GM18519 (cell line): ENCODE results near the gene NOP58.
A peak's percentile ranks its signal among the peaks of the same experiment; 100 is the strongest.
"Not testable (repeated sequence)": the region's sequence is repeated elsewhere in the genome, so short reads cannot be mapped to it uniquely, and the experiment has no call there.

Experiments used
- ATAC-seq: cut with Tn5 transposase; IDR thresholded peaks from one replicate; pipeline ENCODE4 v1.9.1; 2021; ENCODE audit warnings: mild to moderate bottlenecking, moderate library complexity; ENCODE audit not compliant: unreplicated experiment, low FRiP score

NOP58 gene

GRCh38 chr2:202265467-202266277 lies at the start of gene NOP58:
NOP58 (plus strand) TSS chr2:202265763; CDS start chr2:202265942, 179 bp downstream.
- ATAC-seq: peak; percentile 75

GRCh38 chr2:202221873-202222272 lies 43.7 kb upstream of the NOP58 start:
- no peak for ATAC-seq

- ATAC-seq: no peak
These were observed 27.8 kb upstream of the NOP58 start for GRCh38 chr2:202237787-202238233.

GRCh38 chr2:202238234-202239197 lies 27.0 kb upstream of the NOP58 start, which contains the start of gene SUMO1:
SUMO1 (minus strand) TSS chr2:202238597; CDS start chr2:202238451, 146 bp downstream.
- ATAC-seq: peak; percentile 88

GRCh38 chr2:202247710-202248109 lies 17.9 kb upstream of the NOP58 start:
- not testable (repeated sequence) for ATAC-seq

DNA sequence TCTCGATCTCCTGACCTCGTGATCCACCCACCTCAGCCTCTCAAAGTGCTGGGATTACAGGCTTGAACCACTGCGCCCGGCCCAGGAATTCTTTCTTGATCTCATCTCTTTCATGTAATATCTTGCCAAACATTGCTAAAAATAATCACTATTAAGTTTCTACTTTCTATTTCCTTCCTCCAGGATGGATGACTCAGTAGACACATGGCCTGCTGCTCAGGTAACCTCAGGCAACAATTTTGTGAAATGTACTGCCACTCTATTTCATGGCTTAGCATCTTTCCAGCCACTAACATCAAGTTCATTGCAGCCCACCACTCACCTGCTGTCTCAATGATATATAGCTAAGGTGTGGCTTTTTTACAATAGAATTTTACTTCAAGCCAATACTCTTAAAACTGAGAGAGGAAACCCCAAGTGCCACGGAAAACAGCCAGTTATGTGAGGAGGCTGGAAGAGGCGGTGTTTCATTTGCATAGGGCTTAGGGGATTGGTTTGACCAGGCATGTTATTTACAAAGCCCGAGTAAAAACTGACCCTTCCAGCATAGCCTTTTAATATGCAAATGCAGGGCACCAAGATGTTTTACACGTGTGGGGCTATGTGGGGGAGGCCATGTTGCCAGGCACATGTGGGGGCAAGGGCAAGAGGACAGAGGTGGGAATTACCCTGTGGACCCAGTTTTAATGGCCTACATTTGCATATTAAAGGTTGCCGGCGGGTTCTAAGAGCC lies 15.9 kb upstream of the NOP58 start:
- no peak for ATAC-seq

DNA sequence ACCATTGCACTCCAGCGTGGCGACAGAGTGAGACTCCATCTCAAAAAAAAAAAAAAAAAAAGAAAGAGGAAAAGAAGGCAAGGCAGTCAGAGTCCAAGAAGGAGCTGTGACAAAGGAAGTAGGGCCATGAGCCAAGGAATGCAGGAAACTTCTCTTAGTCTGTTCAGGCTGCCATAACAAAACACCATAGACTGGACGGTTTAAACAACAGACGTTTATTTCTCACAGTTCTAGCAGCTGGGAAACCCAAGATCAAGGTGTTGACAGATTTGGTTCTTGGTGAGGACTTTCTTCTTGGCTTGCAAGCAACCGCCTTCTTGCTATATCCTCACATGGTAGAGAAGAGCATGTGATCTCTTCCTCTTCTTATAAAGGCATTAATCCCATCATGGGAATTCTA lies 14.1 kb upstream of the NOP58 start:
- no peak for ATAC-seq

DNA sequence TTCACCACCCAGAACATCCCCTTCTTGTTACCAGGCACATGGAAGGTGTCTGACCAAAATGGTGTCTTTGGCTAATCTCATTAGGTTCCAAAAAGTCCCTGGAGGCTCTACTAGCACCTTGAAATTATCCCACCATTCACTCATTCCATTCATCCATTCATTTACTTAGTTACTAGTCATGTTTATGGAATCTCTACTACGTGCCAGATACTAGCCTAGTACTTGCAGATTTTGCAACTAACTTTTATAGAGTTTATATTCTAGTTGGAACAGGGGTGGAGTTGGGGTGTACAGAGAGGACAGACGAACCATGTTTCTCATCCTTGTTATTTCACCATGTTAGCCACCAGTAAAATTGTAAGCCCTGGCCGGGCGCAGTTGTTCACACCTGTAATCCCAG lies 4.0 kb upstream of the NOP58 start:
- no peak for ATAC-seq

GRCh38 chr2:202267495-202267894 lies 1.9 kb downstream of the NOP58 start:
- ATAC-seq: no peak

GRCh38 chr2:202269585-202269984 lies 4.0 kb downstream of the NOP58 start:
- ATAC-seq: no peak

DNA sequence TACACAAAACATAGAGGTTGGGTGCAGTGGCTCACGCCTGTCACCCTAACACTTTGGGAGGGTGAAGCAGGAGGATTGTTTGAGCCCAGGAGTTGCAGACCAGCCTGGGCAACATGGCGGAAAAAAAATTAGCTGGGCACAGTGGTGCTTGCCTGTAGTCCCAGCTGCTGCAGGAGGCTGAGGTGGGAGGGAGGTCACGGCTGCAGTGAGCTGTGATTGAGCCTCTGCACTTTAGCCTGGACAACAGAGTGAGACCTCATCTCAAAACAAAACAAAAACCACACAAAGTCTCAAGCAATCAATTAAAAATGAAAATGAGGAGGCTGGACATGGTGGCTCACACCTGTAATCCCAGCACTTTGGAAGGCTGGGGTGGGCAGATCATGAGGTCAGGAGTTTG lies 4.9 kb downstream of the NOP58 start:
- ATAC-seq: no peak

GRCh38 chr2:202276078-202276720 lies 10.6 kb downstream of the NOP58 start:
- not testable (repeated sequence) for ATAC-seq

- no peak for ATAC-seq
These were observed 12.6 kb downstream of the NOP58 start for GRCh38 chr2:202278036-202278760.

- ATAC-seq: no peak
These were observed 13.4 kb downstream of the NOP58 start for GRCh38 chr2:202278944-202279343.

- no peak for ATAC-seq
These were observed 21.0 kb downstream of the NOP58 start for GRCh38 chr2:202286595-202286994.

GRCh38 chr2:202289394-202290204 lies 24.0 kb downstream of the NOP58 start:
- no peak for ATAC-seq

DNA sequence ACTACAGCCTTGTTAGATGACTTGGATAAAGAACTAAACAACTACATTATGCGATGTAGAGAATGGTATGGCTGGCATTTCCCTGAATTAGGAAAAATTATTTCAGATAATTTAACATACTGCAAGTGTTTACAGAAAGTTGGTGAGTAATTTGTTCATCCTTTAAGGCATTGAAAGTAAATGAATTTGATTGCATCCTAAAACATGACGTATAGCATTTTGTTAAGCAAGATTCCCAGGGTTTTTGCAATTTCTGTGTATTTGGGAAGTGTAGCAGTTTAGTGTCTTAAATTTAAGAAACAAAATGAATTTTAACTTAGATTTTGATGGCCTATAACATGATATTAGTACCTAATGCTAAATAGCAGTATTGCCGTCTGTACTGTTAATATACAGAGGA lies 24.8 kb downstream of the NOP58 start:
- no peak for ATAC-seq

DNA sequence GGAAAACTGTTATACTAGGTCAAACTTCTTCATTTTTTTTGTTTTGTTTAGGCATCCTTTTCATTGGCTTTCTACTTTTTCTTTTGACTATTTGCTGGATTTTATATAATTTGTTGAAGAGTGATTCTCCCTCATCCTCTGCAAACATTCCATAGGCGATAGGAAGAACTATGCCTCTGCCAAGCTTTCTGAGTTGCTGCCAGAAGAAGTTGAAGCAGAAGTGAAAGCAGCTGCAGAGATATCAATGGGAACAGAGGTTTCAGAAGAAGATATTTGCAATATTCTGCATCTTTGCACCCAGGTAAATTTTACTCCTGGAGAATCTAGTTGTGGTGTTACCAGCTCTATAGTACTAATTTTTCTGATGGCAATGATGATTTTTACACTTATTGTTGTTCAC lies 25.4 kb downstream of the NOP58 start:
- no peak for ATAC-seq
